ENCODE data around the gene ATP6V0C. TPM values are rescaled to one million over a fixed set of nuclear protein-coding genes. Genes with fewer than 3 reads are reported as not detected.

ATP6V0C gene
- total and polyA plus RNA-seq, 2 of the 8 experiments (the other 6 are each of a cell fraction or from before 2014, with no cell fraction given): 125 to 176 TPM

DNA sequence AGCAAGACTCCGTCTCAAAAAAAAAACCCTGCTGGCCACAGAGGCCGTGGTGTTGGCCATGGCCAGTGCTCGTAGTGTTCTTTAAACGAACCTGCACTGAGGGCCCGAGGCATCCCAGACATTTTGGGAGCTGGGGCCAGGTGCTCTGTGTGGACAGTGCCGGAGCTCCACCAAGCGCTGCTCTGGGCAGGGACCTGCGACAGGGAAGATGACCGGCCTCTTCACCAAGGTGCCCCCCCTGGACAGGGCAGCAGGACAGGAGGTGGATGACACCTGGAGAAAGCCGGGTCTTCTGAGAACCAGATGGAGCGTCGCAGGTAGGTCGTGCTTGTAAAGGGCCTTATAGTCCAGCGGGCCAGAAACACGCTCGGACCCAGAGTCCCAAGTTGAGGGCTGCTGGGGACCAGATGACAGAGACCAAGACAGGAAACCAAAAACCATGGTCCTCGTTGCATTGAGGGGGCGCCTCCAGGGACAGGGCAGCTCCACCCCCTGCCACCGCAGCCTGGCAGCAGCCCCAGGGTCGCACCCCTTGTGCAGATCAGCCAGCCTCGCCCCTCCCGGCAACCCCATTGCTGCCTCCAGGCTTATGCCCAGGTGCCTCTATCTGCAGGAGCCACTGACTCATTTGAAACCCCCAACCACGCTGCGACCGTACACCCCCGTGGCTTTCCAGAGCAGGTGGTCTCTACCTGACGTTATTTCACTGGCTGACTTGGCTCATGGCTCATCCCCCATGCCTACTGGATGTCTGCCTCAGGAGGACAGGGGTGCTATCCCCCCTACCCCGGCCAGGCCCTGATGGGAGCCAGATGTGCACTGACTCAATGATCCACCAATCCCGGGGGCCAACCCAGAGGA is 46.9 kb upstream of the ATP6V0C start (continued):
- TF ChIP-seq, protein P1, sequence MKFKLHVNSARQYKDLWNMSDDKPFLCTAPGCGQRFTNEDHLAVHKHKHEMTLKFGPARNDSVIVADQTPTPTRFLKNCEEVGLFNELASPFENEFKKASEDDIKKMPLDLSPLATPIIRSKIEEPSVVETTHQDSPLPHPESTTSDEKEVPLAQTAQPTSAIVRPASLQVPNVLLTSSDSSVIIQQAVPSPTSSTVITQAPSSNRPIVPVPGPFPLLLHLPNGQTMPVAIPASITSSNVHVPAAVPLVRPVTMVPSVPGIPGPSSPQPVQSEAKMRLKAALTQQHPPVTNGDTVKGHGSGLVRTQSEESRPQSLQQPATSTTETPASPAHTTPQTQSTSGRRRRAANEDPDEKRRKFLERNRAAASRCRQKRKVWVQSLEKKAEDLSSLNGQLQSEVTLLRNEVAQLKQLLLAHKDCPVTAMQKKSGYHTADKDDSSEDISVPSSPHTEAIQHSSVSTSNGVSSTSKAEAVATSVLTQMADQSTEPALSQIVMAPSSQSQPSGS (IDR thresholded peaks at IDR 0.05; ENCODE audit: low read length): no peak
- no peak for TF ChIP-seq SP4 (IDR thresholded peaks at IDR 0.05; ENCODE audit: low read length)
- TF ChIP-seq RBBP5 (IDR thresholded peaks at IDR 0.05; ENCODE audit: borderline replicate concordance, low read depth, low read length): no peak

Data from H1 (cell line).